Left lung (tissue), 10 donors: Measurements from ENCODE around the gene KIF3B. TPM values are rescaled to one million over a fixed set of nuclear protein-coding genes. Genes with fewer than 3 reads are reported as not detected.

ENCODE experiments used
- ATAC-seq: fragments of 200-7000 bp; cut with Tn5 transposase; one replicate; pipeline ENCODE4 v1.9.1; 2020; ENCODE audit warnings: moderate library complexity
- DNase-seq, 4 donors: peaks; one replicate each; pipeline ENCODE4 v3.0.0-alpha.2; 2013 to 2020
- H3K27ac ChIP-seq, 2 donors: fragments of 200-600 bp; sonication (generic) in 1 of 2; one replicate each; pipeline versions ENCODE4 v1.5.0 to v1.8.0; 2020 to 2021
- H3K27me3 ChIP-seq, 2 donors: fragments of 200-600 bp; sonication (generic) in 1 of 2; one replicate each; pipeline versions ENCODE4 v1.5.0 to v1.8.0; 2020 to 2021
- H3K36me3 ChIP-seq, 2 donors: fragments of 200-600 bp; sonication (generic) in 1 of 2; one replicate each; pipeline versions ENCODE4 v1.5.0 to v1.8.0; 2020 to 2021
- H3K4me1 ChIP-seq, 2 donors: fragments of 200-600 bp; one replicate each; pipeline ENCODE4 v1.8.0; 2021
- H3K4me3 ChIP-seq, 2 donors: fragments of 200-600 bp; sonication (generic) in 1 of 2; one replicate each; pipeline versions ENCODE4 v1.5.0 to v1.8.0; 2020 to 2021; ENCODE audit warnings: mild to moderate bottlenecking in 1 of 2
- H3K9me3 ChIP-seq, 2 donors: fragments of 200-600 bp; sonication (generic) in 1 of 2; one replicate each; pipeline versions ENCODE4 v1.5.0 to v1.8.0; 2020 to 2021
- CTCF ChIP-seq, 2 donors: fragments of 200-600 bp; sonication (generic) in 1 of 2; IDR thresholded peaks; one replicate each; pipeline versions ENCODE4 v1.5.0 to v1.8.0; 2021; ENCODE audit warnings: antibody characterized with exemption in 2 of 2
- intact Hi-C, 2 donors: fragments of 100-400 bp; cut with DNase I; formaldehyde crosslinking; loops; one replicate each; pipeline versions ENCODE4 v1.11.2 to v1.14.2; 2022
- polyA plus RNA-seq, 6 donors: library from polyadenylated mRNA; unstranded; fragments of 120-200 nt; gene quantifications; one replicate each; pipeline ENCODE4 v1.2.1, GENCODE V29; 2013; ENCODE audit not compliant: insufficient read length in 6 of 6
- total RNA-seq, 2 donors: library from RNA; stranded (reverse); fragmentation: NEBNext Ultra II Directional; extraction: Animal tissue kit (Norgen Biotek cat#: 25700); gene quantifications; one replicate each; pipeline ENCODE4 v1.2.1, GENCODE V29; 2021
- donor health status: DM: no; HTN: yes; CAD: no.
- donor health status: DM: no; HTN: no; CAD: no.

The KIF3B gene
- total and polyA plus RNA-seq, 8 donors = 22.9 to 34.6 (median 27.6) TPM

GRCh38 chr20:32325706-32326503 is 48.5 kb downstream of the KIF3B start:
- Histone ChIP-seq H3K27ac (peak overlapping the region; percentile 17 to 49), H3K27me3 (no peaks in the 10 kb centered on the region), H3K9me3 (no peaks in the 10 kb centered on the region), H3K36me3 (peaks cover 0 to 26% of the 10 kb centered on the region in 2 donors), H3K4me1 (peaks cover 2 to 18% of the 10 kb centered on the region in 2 donors), H3K4me3 (no peak overlapping the region)
- no peak for DNase-seq
- intact Hi-C loops = no loop called here
- peak; percentile 70 for ATAC-seq
- no peak for TF ChIP-seq CTCF (IDR thresholded peaks at IDR 0.05)

GRCh38 chr20:32326504-32326845 is 49.0 kb downstream of the KIF3B start:
- H3K4me3 ChIP-seq = no peak overlapping the region
- intact Hi-C loops = no loop called here
- no peak for TF ChIP-seq CTCF (IDR thresholded peaks at IDR 0.05)
- no peaks in the 10 kb centered on the region for H3K27me3 ChIP-seq
- H3K27ac ChIP-seq = peak overlapping the region; percentile 17 to 49
- no peak for DNase-seq
- H3K36me3 ChIP-seq = peaks cover 0 to 32% of the 10 kb centered on the region in 2 donors
- peak; percentile 59 for ATAC-seq
- no peaks in the 10 kb centered on the region for H3K9me3 ChIP-seq
- peaks cover 5 to 20% of the 10 kb centered on the region in 2 donors for H3K4me1 ChIP-seq

- intact Hi-C loops = no loop called here
- DNase-seq = no peak
- Histone ChIP-seq H3K9me3 (no peaks in the 10 kb centered on the region), H3K27me3 (no peaks in the 10 kb centered on the region), H3K27ac (no peak overlapping the region), H3K36me3 (peaks cover 0 to 39% of the 10 kb centered on the region in 2 donors), H3K4me3 (no peak overlapping the region), H3K4me1 (peaks cover 5 to 20% of the 10 kb centered on the region in 2 donors)
- ATAC-seq = no peak
- TF ChIP-seq CTCF (IDR thresholded peaks at IDR 0.05) = no peak
These were observed 49.7 kb downstream of the KIF3B start for GRCh38 chr20:32327087-32327681.

- Histone ChIP-seq H3K4me1 (peaks cover 12 to 46% of the 10 kb centered on the region in 2 donors), H3K27ac (peak overlapping the region in 1 of 2 donors; percentile 55), H3K27me3 (no peaks in the 10 kb centered on the region), H3K9me3 (no peaks in the 10 kb centered on the region), H3K36me3 (peaks cover 0 to 45% of the 10 kb centered on the region in 2 donors), H3K4me3 (no peak overlapping the region)
- no peak for DNase-seq
- no peak for TF ChIP-seq CTCF (IDR thresholded peaks at IDR 0.05)
- ATAC-seq = peak; percentile 12
- intact Hi-C loops = no loop called here
These were observed 52.5 kb downstream of the KIF3B start for GRCh38 chr20:32329817-32330554.

GRCh38 chr20:32330555-32330897 is 53.1 kb downstream of the KIF3B start:
- TF ChIP-seq CTCF (IDR thresholded peaks at IDR 0.05) = no peak
- no peak overlapping the region for H3K4me3 ChIP-seq
- peaks cover 0 to 45% of the 10 kb centered on the region in 2 donors for H3K36me3 ChIP-seq
- ATAC-seq (no peak), DNase-seq (no peak)
- intact Hi-C loops = no loop called here
- no peaks in the 10 kb centered on the region for H3K9me3 ChIP-seq
- H3K4me1 ChIP-seq = peaks cover 12 to 49% of the 10 kb centered on the region in 2 donors
- no peaks in the 10 kb centered on the region for H3K27me3 ChIP-seq
- H3K27ac ChIP-seq = peak overlapping the region in 1 of 2 donors; percentile 55
